RWPE2 (cell line): ENCODE measurements around the gene SDK2.

Source experiments
- ATAC-seq: fragments of 200-7000 bp; cut with Tn5 transposase; 3 replicates; pipeline ENCODE4 v1.9.1; 2021; ENCODE audit warnings: low read depth
- DNase-seq: peaks from one replicate; pipeline ENCODE4 v3.0.0-alpha.2; 2020; ENCODE audit warnings: low spot score
- H3K27ac ChIP-seq: fragments of 450-650 bp; 2 replicates; pipeline ENCODE4 v1.5.1; 2017; ENCODE audit warnings: mild to moderate bottlenecking; ENCODE audit not compliant: poor library complexity, severe bottlenecking
- H3K27me3 ChIP-seq: fragments of 250-450 bp; sonication (Bioruptor Pico); 2 replicates; pipeline ENCODE4 v1.5.1; 2021; ENCODE audit warnings: mild to moderate bottlenecking, moderate library complexity; ENCODE audit not compliant: insufficient read depth, poor library complexity, severe bottlenecking
- H3K36me3 ChIP-seq: fragments of 250-450 bp; sonication (Bioruptor Pico); 2 replicates; pipeline ENCODE4 v1.5.1; 2020; ENCODE audit warnings: low read depth, mild to moderate bottlenecking, moderate library complexity
- H3K4me1 ChIP-seq: fragments of 250-450 bp; sonication (Bioruptor Pico); 2 replicates; pipeline ENCODE4 v1.5.1; 2021; ENCODE audit warnings: mild to moderate bottlenecking, moderate library complexity; ENCODE audit not compliant: insufficient read depth, poor library complexity, severe bottlenecking
- H3K4me3 ChIP-seq: fragments of 250-450 bp; sonication (Bioruptor Pico); 2 replicates; pipeline ENCODE4 v1.5.1; 2021; ENCODE audit warnings: mild to moderate bottlenecking, moderate library complexity; ENCODE audit not compliant: severe bottlenecking
- H3K9me3 ChIP-seq: fragments of 250-450 bp; sonication (Bioruptor Pico); 2 replicates; pipeline ENCODE4 v1.5.1; 2021; ENCODE audit warnings: mild to moderate bottlenecking, moderate library complexity; ENCODE audit not compliant: severe bottlenecking
- TF ChIP-seq, protein P1 (sequence below): fragments of 450-650 bp; IDR thresholded peaks from one replicate; pipeline ENCODE4 v1.5.1; 2017; ENCODE audit warnings: mild to moderate bottlenecking, moderate library complexity; ENCODE audit not compliant: poor library complexity, severe bottlenecking

SDK2 gene

DNA sequence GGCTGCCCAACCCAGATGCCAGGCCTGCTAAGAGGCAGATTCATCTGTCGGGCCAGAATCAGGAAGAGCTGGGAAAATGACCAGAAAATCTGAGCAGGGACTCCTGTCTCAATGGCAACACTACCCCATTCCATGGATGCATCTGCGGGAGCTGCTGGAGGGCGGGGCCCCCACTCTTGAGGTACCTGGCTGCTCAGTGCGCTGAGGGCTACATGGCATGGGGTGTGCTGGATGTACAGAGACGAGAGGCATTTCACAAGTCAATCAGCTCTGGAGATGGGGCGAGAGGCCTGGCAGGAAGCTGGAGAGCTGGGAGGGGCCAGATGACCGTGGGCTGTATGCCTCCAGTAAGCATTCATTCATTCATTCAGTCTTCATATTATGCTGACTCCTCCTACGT is 6.4 kb downstream of the SDK2 start:
- TF ChIP-seq, protein P1, sequence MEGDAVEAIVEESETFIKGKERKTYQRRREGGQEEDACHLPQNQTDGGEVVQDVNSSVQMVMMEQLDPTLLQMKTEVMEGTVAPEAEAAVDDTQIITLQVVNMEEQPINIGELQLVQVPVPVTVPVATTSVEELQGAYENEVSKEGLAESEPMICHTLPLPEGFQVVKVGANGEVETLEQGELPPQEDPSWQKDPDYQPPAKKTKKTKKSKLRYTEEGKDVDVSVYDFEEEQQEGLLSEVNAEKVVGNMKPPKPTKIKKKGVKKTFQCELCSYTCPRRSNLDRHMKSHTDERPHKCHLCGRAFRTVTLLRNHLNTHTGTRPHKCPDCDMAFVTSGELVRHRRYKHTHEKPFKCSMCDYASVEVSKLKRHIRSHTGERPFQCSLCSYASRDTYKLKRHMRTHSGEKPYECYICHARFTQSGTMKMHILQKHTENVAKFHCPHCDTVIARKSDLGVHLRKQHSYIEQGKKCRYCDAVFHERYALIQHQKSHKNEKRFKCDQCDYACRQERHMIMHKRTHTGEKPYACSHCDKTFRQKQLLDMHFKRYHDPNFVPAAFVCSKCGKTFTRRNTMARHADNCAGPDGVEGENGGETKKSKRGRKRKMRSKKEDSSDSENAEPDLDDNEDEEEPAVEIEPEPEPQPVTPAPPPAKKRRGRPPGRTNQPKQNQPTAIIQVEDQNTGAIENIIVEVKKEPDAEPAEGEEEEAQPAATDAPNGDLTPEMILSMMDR = no peak
- no peaks in the 10 kb centered on the region for H3K36me3 ChIP-seq
- H3K9me3 ChIP-seq = no peaks in the 10 kb centered on the region
- H3K27ac ChIP-seq = no peak overlapping the region
- H3K27me3 ChIP-seq = no peaks in the 10 kb centered on the region
- DNase-seq = no peak
- H3K4me3 ChIP-seq = no peak overlapping the region
- ATAC-seq = no peak
- H3K4me1 ChIP-seq = no peaks in the 10 kb centered on the region

DNA sequence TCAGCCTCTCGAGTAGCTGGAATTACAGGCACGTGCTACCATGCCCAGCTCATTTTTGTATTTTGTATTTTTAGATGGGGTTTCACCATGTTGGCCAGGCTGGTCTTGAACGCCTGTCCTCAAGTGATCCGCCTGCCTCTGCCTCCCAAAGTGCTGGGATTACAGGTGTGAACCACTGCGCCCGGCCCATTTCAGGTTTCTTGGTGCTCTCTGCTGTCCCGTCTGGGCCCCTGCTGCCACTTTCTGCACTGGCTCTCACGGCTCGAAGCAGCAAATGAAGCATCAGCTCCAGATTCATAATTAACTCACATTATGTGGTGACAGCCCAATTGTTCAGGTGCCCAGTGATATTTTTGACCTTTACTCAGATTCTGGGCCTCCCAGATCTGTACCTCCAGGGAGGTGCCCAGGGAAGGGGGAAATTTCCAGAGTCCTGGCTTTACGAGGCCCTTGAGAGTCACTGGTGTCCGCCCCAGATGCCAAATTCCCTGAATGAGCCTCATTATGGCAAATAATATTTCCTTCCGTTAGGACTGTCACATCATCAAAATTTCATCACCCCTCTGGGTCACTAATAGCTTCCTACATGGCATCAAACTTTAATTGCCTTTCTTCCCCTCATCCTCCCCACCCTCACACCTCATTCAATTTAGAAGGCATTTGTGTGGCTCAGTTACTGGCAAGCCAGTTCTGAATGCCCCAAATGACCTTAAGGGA is 9.0 kb downstream of the SDK2 start:
- H3K4me3 ChIP-seq = no peak overlapping the region
- H3K27me3 ChIP-seq = no peaks in the 10 kb centered on the region
- DNase-seq = no peak
- no peaks in the 10 kb centered on the region for H3K9me3 ChIP-seq
- H3K27ac ChIP-seq = no peak overlapping the region
- no peak for ATAC-seq
- no peaks in the 10 kb centered on the region for H3K36me3 ChIP-seq
- TF ChIP-seq, protein P1 = no peak
- no peaks in the 10 kb centered on the region for H3K4me1 ChIP-seq

DNA sequence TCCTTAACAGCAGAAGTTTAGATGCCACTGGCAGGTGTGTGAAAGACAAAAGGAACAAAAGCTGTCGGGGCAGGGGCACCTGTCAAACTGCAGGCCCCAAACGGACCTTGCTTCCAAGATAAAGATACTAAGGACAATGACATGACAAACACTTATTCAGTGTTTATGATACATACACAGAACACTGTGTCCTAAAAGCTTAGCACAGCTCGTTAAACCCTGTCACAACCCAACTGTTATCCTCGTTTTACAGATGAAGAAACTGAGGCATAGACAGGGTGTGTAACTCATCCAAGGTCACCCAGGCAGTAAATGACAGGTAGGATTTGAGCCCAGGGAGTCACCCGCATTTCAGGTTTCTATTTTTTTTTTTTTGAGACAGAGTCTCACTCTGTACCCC is 9.6 kb downstream of the SDK2 start:
- Histone ChIP-seq H3K4me3 (no peak overlapping the region), H3K27ac (no peak overlapping the region), H3K27me3 (no peaks in the 10 kb centered on the region), H3K9me3 (no peaks in the 10 kb centered on the region), H3K4me1 (no peaks in the 10 kb centered on the region), H3K36me3 (no peaks in the 10 kb centered on the region)
- DNase-seq = no peak
- TF ChIP-seq, protein P1 = no peak
- ATAC-seq = no peak

DNA sequence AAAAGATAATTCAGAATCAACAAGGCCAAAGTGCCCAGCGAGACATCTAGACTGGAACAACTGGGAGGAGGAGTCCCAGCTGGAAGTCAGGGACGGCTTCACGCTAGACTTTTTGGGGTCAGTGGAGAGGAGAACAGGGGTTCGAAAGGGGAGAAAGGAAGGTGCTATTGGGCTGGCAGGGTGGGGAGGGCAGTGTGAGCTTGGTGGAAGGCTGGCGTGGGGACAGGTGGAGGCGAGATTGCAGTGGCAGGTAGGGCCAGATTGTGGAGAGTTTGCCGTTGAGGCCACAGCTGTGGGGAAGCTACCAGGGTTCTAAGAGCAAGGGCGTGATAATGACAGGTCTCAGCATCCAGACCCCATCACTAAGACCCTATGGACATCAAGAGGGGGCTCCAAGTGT is 10.5 kb downstream of the SDK2 start:
- Histone ChIP-seq H3K36me3 (no peaks in the 10 kb centered on the region), H3K27ac (no peak overlapping the region), H3K27me3 (no peaks in the 10 kb centered on the region), H3K4me1 (peaks cover 6% of the 10 kb centered on the region), H3K4me3 (no peak overlapping the region), H3K9me3 (no peaks in the 10 kb centered on the region)
- DNase-seq = no peak
- TF ChIP-seq, protein P1 = no peak
- no peak for ATAC-seq

DNA sequence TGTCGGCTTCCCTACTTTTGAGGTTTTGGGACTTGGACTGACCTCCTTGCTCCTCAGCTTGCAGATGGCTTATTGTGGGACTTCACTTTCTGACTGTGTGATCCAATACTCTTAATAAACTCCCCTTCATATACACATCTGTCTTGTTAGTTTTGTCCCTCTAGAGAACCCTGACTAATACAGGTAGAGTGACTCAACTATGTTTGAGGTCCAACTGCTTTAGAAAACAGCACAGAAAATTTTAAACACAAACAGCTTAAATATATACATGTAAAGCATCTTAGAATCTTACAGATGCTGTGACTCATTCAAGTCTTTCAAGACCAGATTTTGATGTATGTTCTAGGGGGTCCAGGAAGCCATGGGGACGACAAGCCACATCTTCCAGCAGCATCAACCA is 11.7 kb downstream of the SDK2 start:
- Histone ChIP-seq H3K4me3 (no peak overlapping the region), H3K36me3 (no peaks in the 10 kb centered on the region), H3K27ac (no peak overlapping the region), H3K9me3 (no peaks in the 10 kb centered on the region), H3K4me1 (peaks cover 9% of the 10 kb centered on the region), H3K27me3 (no peaks in the 10 kb centered on the region)
- ATAC-seq (no peak), DNase-seq (no peak)
- TF ChIP-seq, protein P1 = no peak
